Fibroblast of skin of left quadriceps (primary cell): ENCODE results near the gene SLX9.
"Not testable (repeated sequence)": the region's sequence is repeated elsewhere in the genome, so short reads cannot be mapped to it uniquely, and the experiment has no call there.

Experiments
- DNase-seq, 2 experiments: peaks; one replicate each; pipeline ENCODE4 v3.0.0-alpha.2; 2013; ENCODE audit warnings: low read depth in 2 of 2

Gene SLX9

GRCh38 chr21:44902268-44903049, 37.4 kb upstream of the SLX9 start:
- DNase-seq, result no peak

- no peak for DNase-seq
These were observed 36.7 kb upstream of the SLX9 start for GRCh38 chr21:44903050-44903685.

- DNase-seq, result no peak
These were observed 36.1 kb upstream of the SLX9 start for GRCh38 chr21:44903689-44904088.

DNA sequence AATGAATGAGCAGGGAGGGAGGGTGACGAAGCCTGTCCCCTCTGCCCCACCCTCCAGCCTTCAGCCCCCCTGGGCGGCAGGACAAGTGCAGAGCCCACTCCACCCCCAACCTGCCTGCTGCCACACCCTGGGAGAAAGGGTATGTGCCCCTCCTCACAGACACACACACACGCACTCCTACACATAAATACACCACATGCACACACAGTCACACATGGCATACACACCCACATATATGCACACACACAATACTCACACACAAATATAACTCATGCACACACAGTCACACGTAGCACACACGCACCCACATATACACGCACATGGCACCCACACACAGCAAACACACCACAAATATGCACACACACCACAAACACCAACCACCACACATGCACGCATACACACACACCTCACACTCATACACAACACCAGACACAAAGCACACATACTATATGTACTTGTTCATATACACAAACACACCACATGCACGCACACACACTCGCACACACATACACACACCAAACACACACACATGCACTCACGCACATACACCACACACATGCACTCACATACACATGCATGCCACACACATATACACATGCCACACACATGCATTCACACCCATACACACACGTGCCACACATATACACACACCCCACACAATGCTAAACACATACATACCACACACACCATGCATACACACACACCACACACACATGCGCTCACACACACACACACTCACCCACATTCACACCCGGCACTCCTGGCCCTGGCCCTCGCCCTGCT, 35.5 kb upstream of the SLX9 start:
- no peak for DNase-seq

DNA sequence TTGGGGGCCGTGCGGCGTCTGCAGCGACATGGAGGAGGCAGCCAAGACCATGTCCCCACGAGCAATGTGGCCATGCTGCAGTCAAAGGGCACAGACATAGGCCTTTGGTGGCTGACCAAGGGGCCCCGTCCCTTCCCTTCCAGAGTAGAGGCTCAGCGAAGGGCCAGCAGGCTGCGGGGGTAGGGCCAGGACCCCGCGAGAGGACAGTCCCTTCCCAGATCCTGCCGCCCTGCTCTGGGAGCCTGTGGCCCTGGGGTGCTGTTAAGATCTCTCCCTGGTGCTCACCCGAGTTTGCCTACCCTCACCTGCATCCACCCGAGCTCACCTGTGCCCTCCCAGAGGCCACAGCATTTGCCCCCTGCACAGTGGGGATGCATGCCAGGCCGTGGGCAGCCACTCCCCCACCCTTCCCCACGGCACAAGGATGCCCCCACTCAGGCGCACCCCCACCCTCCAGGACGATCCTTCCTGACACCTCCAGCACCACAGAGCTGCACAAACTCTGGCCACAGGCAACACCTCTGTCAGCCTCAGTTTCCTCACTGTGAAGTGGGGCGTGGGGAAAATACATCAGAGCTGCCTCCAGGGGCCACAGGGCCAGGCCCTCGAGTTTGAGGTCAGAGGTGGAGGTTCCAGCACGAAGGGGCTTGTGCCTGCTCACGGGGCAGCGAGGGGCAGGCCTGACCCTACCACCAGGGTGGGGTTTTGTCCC, 34.7 kb upstream of the SLX9 start:
- DNase-seq, result no peak

DNA sequence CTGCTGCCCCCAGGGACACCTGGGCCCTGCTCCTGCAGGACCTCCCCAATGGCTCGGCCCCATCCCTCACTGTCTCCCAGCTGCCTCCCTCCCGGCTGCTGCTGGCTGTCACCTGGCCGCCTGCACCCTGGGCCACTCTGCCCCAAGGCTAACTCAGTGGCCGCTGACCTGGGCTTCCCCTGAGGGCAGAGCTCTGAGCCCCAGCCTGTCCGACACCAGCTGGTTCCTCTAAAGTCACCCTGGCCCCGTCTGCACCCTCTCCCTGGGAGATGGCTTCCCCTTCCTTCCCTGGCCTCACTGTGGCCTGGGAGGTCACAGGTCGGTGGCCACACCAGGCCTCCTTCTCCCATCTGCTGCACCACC, 34.1 kb upstream of the SLX9 start:
- no peak for DNase-seq

DNA sequence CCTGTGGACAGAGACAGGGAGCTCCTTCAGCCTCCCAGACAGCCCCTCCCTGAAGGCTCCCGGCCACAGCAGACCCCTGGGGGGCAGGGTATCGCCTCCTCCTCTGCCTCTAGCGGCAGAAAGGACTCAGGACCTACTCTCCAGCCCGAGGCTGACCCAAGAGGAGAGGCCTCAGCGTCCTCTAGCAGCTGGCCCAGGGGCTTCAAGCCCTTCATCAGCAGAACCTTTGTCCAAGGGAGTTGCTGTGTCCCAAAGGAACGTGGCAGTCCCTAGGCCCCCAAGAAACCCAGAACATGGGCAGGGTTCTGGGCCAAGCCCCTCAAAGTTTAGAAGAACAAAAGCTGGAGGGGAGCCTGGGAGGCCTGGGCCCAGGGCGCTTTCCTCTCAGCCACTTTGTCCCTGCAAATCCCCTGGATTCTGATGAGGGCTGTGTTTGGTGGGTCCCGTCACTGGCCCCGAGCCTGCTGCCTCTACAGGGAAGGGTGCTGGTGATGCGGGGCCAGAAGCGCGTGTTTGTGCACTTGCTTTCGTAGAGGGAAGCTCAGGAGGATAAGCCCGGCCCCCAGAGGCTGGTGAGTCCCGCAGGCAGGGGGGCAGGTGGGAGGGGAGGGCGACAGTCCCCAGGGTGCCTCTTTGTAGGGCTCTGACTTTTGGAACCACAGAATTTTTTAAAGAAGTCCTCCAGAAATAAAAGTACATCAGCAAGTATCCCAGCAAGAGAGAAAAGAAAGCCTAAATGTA, 32.4 kb upstream of the SLX9 start:
- DNase-seq, result no peak

DNA sequence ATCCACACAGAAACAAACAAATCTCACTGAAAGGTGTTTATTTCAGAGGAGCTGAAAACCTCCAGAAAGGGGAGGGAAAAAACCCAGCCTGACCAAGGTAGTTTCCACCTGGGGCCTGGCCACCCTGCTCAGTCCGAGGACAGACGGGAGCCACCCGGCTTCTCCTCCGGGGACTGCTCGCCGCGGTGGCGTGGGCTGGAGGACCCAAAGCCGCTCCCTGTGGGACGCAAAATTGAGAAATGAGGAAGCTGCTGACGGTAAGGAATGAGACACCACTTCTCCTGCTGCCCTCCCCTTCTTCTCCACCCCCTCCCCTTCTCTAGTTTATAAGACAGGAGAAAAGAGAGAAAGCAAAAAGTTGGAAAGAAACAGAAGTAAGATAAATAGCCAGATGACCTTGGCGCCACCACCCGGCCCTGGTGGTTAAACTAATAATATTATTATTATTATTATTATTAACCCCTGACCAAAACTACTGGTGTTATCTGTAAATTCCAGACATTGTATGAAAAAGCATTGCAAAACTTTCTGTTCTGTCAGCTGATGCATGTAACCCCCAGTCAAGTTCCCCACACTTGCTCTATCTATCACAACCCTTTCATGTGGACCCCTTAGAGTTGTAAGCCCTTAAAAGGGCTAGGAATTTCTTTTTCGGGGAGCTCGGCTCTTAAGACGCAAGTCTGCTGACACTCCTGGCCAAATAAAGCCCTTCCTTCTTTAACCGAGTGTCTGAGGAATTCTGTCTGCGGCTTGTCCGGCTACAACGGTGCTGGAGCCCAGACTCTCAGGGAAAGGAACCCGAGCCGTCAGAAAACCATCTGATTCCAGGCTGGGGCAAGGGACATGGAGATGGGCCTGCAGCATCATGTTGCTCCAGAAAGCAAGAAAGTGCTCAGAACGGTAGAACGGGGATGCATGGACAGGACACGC, 31.6 kb upstream of the SLX9 start:
- no peak for DNase-seq

GRCh38 chr21:44908908-44909307, 30.9 kb upstream of the SLX9 start:
- no peak for DNase-seq

- DNase-seq, result no peak
These were observed 30.1 kb upstream of the SLX9 start for GRCh38 chr21:44909719-44910118.

GRCh38 chr21:44910229-44911067, 29.4 kb upstream of the SLX9 start:
- DNase-seq, result no peak

DNA sequence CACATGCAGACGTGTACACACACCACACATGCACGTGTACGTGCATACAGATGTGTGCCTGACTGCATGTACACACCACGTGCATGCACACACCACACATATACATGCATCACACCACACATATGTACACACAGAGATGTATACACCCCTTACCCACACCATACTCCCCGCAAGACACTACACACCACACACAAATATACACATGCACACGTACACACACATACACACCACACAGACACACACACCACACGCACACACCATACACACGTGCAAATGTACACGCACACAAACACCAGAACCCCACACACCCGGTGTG, 28.8 kb upstream of the SLX9 start:
- no peak for DNase-seq

DNA sequence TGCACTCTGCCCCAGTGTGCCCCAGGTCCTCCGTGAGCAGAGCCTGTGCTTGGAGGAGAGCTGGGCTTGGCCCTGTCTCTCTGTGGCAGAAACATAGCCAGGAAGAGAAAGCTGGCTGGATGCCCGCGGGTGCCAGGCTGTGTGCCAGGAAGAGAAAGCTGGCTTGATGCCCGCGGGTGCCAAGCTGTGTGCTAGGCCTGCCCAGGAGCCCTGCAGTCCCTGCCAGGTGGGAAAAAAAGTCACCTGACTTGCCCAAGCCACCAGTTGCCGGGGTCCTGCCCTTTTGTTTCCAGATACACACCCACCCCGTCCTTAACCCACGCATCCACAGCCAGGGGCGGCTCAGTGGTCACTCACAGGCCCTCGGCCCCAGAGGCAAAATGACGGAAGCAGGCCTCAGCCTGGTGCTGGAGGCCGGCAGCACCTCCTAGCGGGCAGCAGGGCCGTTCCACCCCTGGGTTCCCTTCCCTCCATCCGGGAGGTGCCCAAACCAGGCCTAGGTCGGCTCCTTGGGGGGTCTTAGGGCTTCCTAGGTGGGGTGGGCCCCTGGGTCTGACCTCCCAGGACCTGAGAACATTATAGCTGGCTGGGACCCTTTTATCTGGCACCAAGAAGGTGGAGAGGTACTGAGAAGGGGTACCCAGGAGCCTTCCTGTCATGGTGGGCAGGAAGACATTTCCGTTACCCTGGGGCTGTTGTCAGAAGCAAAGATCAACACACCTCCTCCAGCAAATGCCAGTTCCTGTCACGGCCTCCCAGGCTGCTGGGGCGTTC, 28.3 kb upstream of the SLX9 start:
- no peak for DNase-seq

DNA sequence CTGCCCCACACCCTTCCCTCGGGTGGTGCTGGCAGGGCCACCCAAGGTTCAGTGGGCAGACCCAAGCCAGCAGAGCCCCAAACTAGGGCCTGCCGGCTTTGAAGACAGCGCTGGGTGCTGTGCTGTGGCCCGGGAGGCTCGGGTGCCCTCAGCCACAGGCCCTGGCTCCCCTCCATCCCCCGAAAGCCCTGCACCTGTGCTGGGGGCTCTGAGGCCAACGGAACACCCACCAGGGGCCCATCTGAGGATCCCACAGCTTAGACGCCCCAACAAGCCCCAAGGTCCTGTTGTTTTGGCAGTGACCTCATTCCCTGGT, 27.7 kb upstream of the SLX9 start:
- no peak for DNase-seq

GRCh38 chr21:44912506-44913412, 27.1 kb upstream of the SLX9 start:
- not testable (repeated sequence) for DNase-seq

GRCh38 chr21:44913425-44914175, 26.2 kb upstream of the SLX9 start:
- DNase-seq, result no peak

DNA sequence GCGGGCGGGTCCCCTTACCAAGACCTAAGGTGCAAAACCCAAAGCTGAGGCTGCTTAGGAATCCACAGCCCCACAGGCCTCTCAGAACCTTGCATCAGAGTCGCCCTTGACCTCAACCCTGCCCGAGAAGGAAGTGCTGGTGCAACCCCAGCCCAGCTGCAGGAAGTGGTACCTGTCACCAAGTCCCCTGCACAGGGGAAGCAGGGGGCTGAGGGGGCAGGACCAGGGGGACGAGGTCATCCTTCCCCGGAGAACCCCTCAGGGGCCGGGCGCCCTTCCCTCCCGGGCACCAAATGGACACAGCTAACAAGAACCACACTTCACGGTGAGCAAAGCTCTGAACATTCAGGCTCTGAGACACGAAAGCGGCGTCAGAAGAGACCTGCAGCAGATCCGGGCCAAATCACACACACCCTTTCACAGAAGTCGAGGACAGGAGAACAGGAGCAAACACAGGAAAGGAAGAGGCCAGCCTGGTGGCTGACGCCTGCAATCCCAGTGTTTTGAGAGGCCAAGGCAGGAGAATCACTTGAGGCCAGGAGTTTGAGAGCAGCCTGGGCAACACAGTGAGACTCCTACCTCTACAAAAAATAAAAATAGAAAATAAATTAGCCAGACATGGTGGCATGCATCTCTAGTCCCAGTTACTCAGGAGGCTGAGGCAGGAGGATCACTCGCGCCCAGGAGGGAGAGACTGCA, 25.5 kb upstream of the SLX9 start:
- DNase-seq, result no peak
